ENCODE measurements around the gene TBPL2.

GRCh38 chr14:55399183-55399582 lies 41.2 kb downstream of the TBPL2 start:
- no peak for TF ChIP-seq SUZ12 (IDR thresholded peaks at IDR 0.05)
- TF ChIP-seq PKNOX1 (IDR thresholded peaks at IDR 0.05) = no peak
- TF ChIP-seq ELF4 (IDR thresholded peaks at IDR 0.05) = no peak
- no peak for TF ChIP-seq FOXM1 (IDR thresholded peaks at IDR 0.05; ENCODE audit: borderline replicate concordance)
- no peak for TF ChIP-seq NFRKB (IDR thresholded peaks at IDR 0.05)
- no peak for TF ChIP-seq FOXA1 (IDR thresholded peaks at IDR 0.05)
- TF ChIP-seq ARNT (IDR thresholded peaks at IDR 0.05) = no peak

All from HEK293T (cell line).